ENCODE results near the gene APOM.

The APOM gene

GRCh38 chr6:31697555-31697954 lies 41.9 kb downstream of the APOM start:
- TF ChIP-seq, protein P1, sequence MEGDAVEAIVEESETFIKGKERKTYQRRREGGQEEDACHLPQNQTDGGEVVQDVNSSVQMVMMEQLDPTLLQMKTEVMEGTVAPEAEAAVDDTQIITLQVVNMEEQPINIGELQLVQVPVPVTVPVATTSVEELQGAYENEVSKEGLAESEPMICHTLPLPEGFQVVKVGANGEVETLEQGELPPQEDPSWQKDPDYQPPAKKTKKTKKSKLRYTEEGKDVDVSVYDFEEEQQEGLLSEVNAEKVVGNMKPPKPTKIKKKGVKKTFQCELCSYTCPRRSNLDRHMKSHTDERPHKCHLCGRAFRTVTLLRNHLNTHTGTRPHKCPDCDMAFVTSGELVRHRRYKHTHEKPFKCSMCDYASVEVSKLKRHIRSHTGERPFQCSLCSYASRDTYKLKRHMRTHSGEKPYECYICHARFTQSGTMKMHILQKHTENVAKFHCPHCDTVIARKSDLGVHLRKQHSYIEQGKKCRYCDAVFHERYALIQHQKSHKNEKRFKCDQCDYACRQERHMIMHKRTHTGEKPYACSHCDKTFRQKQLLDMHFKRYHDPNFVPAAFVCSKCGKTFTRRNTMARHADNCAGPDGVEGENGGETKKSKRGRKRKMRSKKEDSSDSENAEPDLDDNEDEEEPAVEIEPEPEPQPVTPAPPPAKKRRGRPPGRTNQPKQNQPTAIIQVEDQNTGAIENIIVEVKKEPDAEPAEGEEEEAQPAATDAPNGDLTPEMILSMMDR (conservative IDR thresholded peaks at IDR 0.05), result no peak
- no peak for TF ChIP-seq ZFX (IDR thresholded peaks at IDR 0.05)
- H3K27ac ChIP-seq, result no peak overlapping the region

GRCh38 chr6:31700740-31701401 lies 45.2 kb downstream of the APOM start:
- TF ChIP-seq, protein P1 (conservative IDR thresholded peaks at IDR 0.05), result no peak
- TF ChIP-seq ZFX (IDR thresholded peaks at IDR 0.05), result no peak

DNA sequence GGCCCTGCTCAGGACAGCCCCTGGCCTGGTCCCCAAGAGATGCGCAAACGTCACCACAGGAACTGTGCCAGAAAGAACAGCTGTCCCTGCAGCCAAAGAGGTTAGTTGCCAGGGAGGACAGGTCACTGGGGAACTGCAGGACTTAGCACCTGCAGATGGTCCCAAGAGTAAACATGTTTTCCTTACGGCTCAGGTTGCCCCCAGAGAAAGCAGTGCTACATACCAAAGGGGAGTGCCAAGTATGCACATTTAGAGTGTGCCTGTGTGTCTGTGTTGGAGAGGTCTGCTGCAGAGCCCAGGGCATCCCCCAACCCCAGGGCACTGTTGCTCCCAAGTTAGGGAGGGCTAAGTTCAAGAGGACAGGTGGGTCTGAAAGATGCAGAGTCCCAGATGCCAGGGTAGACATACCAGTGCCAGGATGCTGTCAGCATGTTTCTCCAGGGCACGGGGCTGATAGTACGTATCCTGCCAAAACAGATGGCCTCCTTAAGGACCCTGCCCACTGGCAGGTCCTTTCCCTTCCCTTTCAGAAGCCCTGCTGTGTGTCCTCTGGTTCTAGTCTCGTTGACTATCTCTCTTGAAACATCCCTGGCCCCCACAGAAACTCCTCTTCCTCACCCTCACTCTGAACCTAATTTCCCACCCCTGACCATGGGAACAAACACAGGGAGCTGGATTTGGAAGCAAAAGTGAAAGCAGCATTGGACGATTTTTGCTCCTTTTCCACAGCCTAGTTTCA lies 46.1 kb downstream of the APOM start:
- TF ChIP-seq, protein P1 (conservative IDR thresholded peaks at IDR 0.05), result no peak
- TF ChIP-seq ZFX (IDR thresholded peaks at IDR 0.05), result no peak
- H3K27ac ChIP-seq, result peak overlapping the region; percentile 75

More at GRCh38 chr6:31700740-31701401, 45.2 kb downstream of the APOM start:
- no peak overlapping the region for H3K27ac ChIP-seq

GRCh38 chr6:31702405-31702818 lies 46.7 kb downstream of the APOM start:
- peak overlapping the region; percentile 75 for H3K27ac ChIP-seq
- no peak for TF ChIP-seq ZFX (IDR thresholded peaks at IDR 0.05)
- TF ChIP-seq, protein P1 (conservative IDR thresholded peaks at IDR 0.05), result no peak

- H3K27ac ChIP-seq, result peak within 1 kb of the TSS; percentile 75
- TF ChIP-seq, protein P1 (conservative IDR thresholded peaks at IDR 0.05), result no peak
- peak; percentile 42; the same call in 1 of the 2 replicates for TF ChIP-seq ZFX (IDR thresholded peaks at IDR 0.05)
Observed at GRCh38 chr6:31702819-31703716, 47.4 kb downstream of the APOM start, which contains the start of gene ABHD16A. Gene ABHD16A, minus strand, starts transcription at chr6:31703324. Its CDS starts 43 bp downstream, at chr6:31703281.

DNA sequence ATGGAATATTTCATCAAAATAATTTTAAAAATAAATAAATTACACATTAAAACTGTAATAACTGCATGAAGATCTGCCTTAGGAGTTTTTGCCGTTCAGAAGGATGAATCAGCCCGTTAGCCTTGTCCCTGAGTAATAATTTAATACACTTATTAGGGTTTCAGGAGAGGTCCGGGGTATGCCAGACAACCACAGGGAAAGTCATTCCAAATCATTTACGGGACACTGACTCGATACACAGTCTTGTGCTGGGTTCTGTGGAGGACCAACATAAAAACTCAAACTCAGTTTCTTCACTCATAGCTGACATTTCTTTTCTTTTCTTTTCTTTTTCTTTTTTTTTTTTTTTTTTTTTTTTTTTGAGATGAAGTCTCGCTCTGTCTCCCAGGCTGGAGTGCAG lies 50.2 kb downstream of the APOM start:
- no peak overlapping the region for H3K27ac ChIP-seq
- no peak for TF ChIP-seq ZFX (IDR thresholded peaks at IDR 0.05)
- TF ChIP-seq, protein P1 (conservative IDR thresholded peaks at IDR 0.05), result no peak

Data from C4-2B (cell line).